ENCODE results near the gene RBM20. TPM values are rescaled to one million over a fixed set of nuclear protein-coding genes. Genes with fewer than 3 reads are reported as not detected.

Gene RBM20
- total RNA-seq, 4 donors from 2014 or later, result 7.4 to 18.4 (median 10.2) TPM

GRCh38 chr10:110770243-110770642, 126.1 kb downstream of the RBM20 start:
- TF ChIP-seq, protein P1, sequence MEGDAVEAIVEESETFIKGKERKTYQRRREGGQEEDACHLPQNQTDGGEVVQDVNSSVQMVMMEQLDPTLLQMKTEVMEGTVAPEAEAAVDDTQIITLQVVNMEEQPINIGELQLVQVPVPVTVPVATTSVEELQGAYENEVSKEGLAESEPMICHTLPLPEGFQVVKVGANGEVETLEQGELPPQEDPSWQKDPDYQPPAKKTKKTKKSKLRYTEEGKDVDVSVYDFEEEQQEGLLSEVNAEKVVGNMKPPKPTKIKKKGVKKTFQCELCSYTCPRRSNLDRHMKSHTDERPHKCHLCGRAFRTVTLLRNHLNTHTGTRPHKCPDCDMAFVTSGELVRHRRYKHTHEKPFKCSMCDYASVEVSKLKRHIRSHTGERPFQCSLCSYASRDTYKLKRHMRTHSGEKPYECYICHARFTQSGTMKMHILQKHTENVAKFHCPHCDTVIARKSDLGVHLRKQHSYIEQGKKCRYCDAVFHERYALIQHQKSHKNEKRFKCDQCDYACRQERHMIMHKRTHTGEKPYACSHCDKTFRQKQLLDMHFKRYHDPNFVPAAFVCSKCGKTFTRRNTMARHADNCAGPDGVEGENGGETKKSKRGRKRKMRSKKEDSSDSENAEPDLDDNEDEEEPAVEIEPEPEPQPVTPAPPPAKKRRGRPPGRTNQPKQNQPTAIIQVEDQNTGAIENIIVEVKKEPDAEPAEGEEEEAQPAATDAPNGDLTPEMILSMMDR (IDR thresholded peaks at IDR 0.05 in 4 of 5, conservative IDR thresholded peaks at IDR 0.05 in 1 of 5), result no peak
- TF ChIP-seq POLR2A (IDR thresholded peaks at IDR 0.05), result no peak
- intact Hi-C loops (cut with DNase I; ENCODE audit: low total_unique reads) (no loop called here), in situ Hi-C loops (cut with MboI; ENCODE audit: low sequenced_read_pairs in 4 of 4) (no loop called here)
- Histone ChIP-seq H3K9me3 (no peaks in the 10 kb centered on the region), H3K36me3 (no peaks in the 10 kb centered on the region), H3K27ac (peak overlapping the region in 1 of 4 donors; percentile 7), H3K4me3 (no peak overlapping the region), H3K4me1 (peaks cover 28 to 39% of the 10 kb centered on the region in 2 donors), H3K27me3 (no peaks in the 10 kb centered on the region)
- DNase-seq, result no peak
- no peak for ATAC-seq

- TF ChIP-seq, protein P1 (IDR thresholded peaks at IDR 0.05 in 4 of 5, conservative IDR thresholded peaks at IDR 0.05 in 1 of 5), result no peak
- no peak for TF ChIP-seq POLR2A (IDR thresholded peaks at IDR 0.05)
- DNase-seq (no peak), ATAC-seq (no peak)
- H3K9me3 ChIP-seq, result no peaks in the 10 kb centered on the region
- in situ Hi-C loops (cut with MboI; ENCODE audit: low sequenced_read_pairs in 4 of 4) (no loop called here), intact Hi-C loops (cut with DNase I; ENCODE audit: low total_unique reads) (no loop called here)
- H3K27me3 ChIP-seq, result no peaks in the 10 kb centered on the region
- peak overlapping the region in 1 of 4 donors; percentile 23 for H3K27ac ChIP-seq
- peaks cover 25 to 38% of the 10 kb centered on the region in 2 donors for H3K4me1 ChIP-seq
- no peak overlapping the region for H3K4me3 ChIP-seq
- H3K36me3 ChIP-seq, result no peaks in the 10 kb centered on the region
These were observed 127.3 kb downstream of the RBM20 start for GRCh38 chr10:110771486-110771885.

DNA sequence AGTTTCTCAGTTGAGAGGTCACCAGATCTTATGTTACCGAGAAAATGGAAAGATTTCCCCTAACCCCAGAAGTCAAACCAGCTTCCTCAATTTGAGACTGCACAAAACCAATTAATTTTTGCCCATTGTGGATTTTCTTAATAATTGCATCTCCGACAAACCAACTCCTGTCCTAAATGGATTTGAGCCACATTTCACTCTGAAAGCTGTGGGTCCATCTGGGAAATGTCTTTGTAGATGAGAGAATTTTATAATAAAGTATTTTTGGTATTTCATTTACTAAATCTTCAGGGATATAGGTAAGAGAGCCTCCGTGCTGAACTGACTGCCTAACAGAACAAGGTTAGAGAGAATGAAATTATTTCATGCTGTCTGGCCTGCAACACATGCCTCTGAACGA, 127.9 kb downstream of the RBM20 start:
- intact Hi-C loops (cut with DNase I; ENCODE audit: low total_unique reads), result no loop called here
- Histone ChIP-seq H3K4me3 (no peak overlapping the region), H3K27ac (peak overlapping the region in 3 of 4 donors; percentile 20 to 65 (median 50)), H3K4me1 (peaks cover 29 to 42% of the 10 kb centered on the region in 2 donors), H3K36me3 (no peaks in the 10 kb centered on the region), H3K9me3 (no peaks in the 10 kb centered on the region), H3K27me3 (no peaks in the 10 kb centered on the region)
- ATAC-seq (no peak), DNase-seq (no peak)
- TF ChIP-seq, protein P1 (IDR thresholded peaks at IDR 0.05 in 4 of 5, conservative IDR thresholded peaks at IDR 0.05 in 1 of 5), result no peak
- no peak for TF ChIP-seq POLR2A (IDR thresholded peaks at IDR 0.05)
- in situ Hi-C loops (cut with MboI; ENCODE audit: low sequenced_read_pairs in 4 of 4), result no loop called here

DNA sequence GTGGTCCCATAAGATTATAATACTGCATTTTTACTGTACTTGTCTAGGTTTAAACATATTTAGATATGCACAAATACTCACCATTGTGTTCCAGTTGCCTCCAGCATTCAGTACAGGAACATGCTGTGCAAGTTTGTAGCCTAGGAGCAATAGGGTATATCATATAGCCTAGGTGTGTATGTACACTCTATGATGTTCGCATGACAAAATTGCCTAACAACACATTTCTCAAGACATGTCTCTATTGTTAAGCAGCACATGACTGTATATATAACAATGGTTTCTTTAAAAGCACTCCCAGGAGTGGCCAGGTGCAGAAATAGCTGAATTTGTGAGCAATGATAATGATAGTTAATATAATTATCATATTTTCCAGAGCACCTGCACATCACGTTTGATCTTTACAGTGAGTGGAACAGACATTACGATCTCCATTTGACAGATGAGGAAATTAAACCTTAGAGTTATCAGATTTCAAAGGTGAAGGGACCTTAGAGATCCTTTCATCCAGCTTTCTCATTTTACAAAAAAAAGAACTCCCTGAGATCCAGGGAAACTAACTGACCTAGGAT, 128.4 kb downstream of the RBM20 start:
- ATAC-seq, result peak; percentile 12 to 26
- no peak for TF ChIP-seq POLR2A (IDR thresholded peaks at IDR 0.05)
- TF ChIP-seq, protein P1 (IDR thresholded peaks at IDR 0.05 in 4 of 5, conservative IDR thresholded peaks at IDR 0.05 in 1 of 5), result no peak

GRCh38 chr10:110773693-110774068, 129.5 kb downstream of the RBM20 start:
- H3K36me3 ChIP-seq, result no peaks in the 10 kb centered on the region
- H3K4me1 ChIP-seq, result peaks cover 45 to 54% of the 10 kb centered on the region in 2 donors
- no peak for DNase-seq
- no peak for TF ChIP-seq POLR2A (IDR thresholded peaks at IDR 0.05)
- peak overlapping the region; percentile 50 to 71 (median 64) for H3K27ac ChIP-seq
- H3K27me3 ChIP-seq, result no peaks in the 10 kb centered on the region
- in situ Hi-C loops (cut with MboI; ENCODE audit: low sequenced_read_pairs in 4 of 4) (no loop called here), intact Hi-C loops (cut with DNase I; ENCODE audit: low total_unique reads) (no loop called here)
- no peak for ATAC-seq
- H3K9me3 ChIP-seq, result no peaks in the 10 kb centered on the region
- no peak overlapping the region for H3K4me3 ChIP-seq

More for the DNA sequence above, 128.4 kb downstream of the RBM20 start:
- in situ Hi-C loops (cut with MboI; ENCODE audit: low sequenced_read_pairs in 4 of 4) (no loop called here), intact Hi-C loops (cut with DNase I; ENCODE audit: low total_unique reads) (no loop called here)
- Histone ChIP-seq H3K4me3 (no peak overlapping the region), H3K36me3 (no peaks in the 10 kb centered on the region), H3K9me3 (no peaks in the 10 kb centered on the region), H3K27ac (peak overlapping the region; percentile 50 to 71 (median 64)), H3K4me1 (peaks cover 34 to 48% of the 10 kb centered on the region in 2 donors), H3K27me3 (no peaks in the 10 kb centered on the region)
- DNase-seq, result no peak
